ENCODE results near the gene ARMC2.

GRCh38 chr6:109019911-109020310 lies 171.7 kb downstream of the ARMC2 start:
- TF ChIP-seq YY1 (IDR thresholded peaks at IDR 0.05; ENCODE audit: low read depth), result no peak
- no peak for TF ChIP-seq CTCF (IDR thresholded peaks at IDR 0.05)
- TF ChIP-seq CHD2 (IDR thresholded peaks at IDR 0.05; ENCODE audit: low read length, partially characterized antibody), result no peak
- no peak for TF ChIP-seq EP300 (IDR thresholded peaks at IDR 0.05; ENCODE audit: borderline replicate concordance in 1 of 2, low read depth in 1 of 2, low read length in 1 of 2)
- TF ChIP-seq, protein P1, sequence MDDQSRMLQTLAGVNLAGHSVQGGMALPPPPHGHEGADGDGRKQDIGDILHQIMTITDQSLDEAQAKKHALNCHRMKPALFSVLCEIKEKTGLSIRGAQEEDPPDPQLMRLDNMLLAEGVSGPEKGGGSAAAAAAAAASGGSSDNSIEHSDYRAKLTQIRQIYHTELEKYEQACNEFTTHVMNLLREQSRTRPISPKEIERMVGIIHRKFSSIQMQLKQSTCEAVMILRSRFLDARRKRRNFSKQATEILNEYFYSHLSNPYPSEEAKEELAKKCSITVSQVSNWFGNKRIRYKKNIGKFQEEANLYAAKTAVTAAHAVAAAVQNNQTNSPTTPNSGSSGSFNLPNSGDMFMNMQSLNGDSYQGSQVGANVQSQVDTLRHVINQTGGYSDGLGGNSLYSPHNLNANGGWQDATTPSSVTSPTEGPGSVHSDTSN (IDR thresholded peaks at IDR 0.05), result no peak
- no peak for TF ChIP-seq TCF12 (IDR thresholded peaks at IDR 0.05)
- no peak for TF ChIP-seq SMC3 (IDR thresholded peaks at IDR 0.05; ENCODE audit: low read depth, low read length)
- TF ChIP-seq GABPA (IDR thresholded peaks at IDR 0.05; ENCODE audit: low read depth), result no peak
- no peak for TF ChIP-seq JUND (IDR thresholded peaks at IDR 0.05)
- TF ChIP-seq POLR2AphosphoS5 (IDR thresholded peaks at IDR 0.05; ENCODE audit: low read depth, low read length), result no peak
- no peak for TF ChIP-seq FOXJ3 (CRISPR knock-in tag; IDR thresholded peaks at IDR 0.05)
- no peak for TF ChIP-seq IRF3 (IDR thresholded peaks at IDR 0.05; ENCODE audit: low read depth, low read length)
